Astrocyte of the spinal cord (primary cell): ENCODE data around the gene CATSPERB.

Experiments used
- DNase-seq: peaks from one replicate; pipeline ENCODE4 v3.0.0; 2011; ENCODE audit warnings: low read depth, low spot score
- H3K4me3 ChIP-seq: 2 replicates; pipeline ENCODE4 v1.5.1; 2011; ENCODE audit warnings: low read depth, mild to moderate bottlenecking, low read length, moderate library complexity
- CTCF ChIP-seq: IDR thresholded peaks from 2 replicates; pipeline ENCODE4 v1.5.1; 2012; ENCODE audit warnings: low read depth, mild to moderate bottlenecking, low read length, inconsistent platforms
- in situ Hi-C: cut with HindIII; loops from 2 replicates; pipeline ENCODE4 v1.10.0; 2017; ENCODE audit warnings: low sequenced_read_pairs

CATSPERB gene

DNA sequence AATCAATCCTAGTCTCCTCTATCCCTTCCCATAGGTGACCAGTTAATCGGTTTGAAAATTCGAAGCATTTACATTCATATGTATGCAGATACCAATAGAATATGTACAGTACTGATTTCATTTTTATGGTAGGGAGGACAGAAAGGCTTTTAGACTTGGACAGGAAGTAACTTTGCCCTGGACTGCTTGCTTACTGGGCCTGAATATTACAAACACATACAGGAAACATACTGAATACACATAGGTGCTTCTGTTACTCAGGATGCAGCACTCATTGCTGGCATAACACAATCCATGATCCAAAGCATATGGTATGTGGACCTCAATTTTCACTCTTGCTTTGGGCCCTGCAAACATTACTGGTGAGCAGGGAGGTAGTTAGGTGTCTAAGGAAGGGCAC, 71.1 kb downstream of the CATSPERB start:
- no peak for DNase-seq
- in situ Hi-C loops = no loop called here
- TF ChIP-seq CTCF = no peak
- H3K4me3 ChIP-seq = no peak overlapping the region

DNA sequence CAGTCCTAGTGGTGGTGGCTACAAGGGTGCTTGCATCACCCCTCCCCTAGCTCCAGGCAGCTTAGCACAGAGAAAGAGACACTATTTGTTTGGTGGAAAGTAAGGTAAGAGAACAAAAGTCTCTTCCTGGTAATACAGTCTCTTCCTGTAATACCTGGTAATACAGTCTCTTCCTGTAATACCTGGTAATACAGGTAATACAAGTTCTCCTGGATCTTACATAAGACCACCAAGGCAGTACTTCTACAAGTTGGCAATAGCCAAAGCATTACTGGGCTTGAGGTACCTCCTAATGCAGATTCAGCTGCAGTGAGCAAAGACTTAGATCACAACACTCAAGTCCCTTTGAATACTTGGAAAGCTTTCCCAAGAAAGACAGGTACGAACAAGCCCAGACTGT, 77.0 kb downstream of the CATSPERB start:
- TF ChIP-seq CTCF = no peak
- in situ Hi-C loops = no loop called here
- no peak for DNase-seq
- no peak overlapping the region for H3K4me3 ChIP-seq

DNA sequence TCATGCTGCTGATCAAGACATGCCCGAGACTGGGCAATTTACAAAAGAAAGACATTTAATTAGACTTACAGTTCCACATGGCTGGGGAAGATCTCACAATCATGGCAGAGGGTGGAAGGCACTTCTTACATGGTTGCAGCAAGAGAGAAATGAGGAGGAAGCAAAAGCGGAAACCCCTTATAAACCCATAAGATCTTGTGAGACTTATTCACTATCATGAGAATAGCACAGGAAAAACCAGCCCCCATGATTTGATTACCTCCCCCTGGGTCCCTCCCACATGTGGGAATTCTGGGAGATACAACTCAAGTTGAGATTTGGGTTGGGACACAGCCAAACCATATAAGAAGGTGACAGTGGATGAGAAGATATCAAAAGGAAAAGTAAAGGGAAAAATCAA, 78.4 kb downstream of the CATSPERB start:
- no peak for TF ChIP-seq CTCF
- in situ Hi-C loops = no loop called here
- no peak for DNase-seq

GRCh38 chr14:91649930-91650329, 82.0 kb downstream of the CATSPERB start:
- in situ Hi-C loops = no loop called here
- no peak overlapping the region for H3K4me3 ChIP-seq
- TF ChIP-seq CTCF = peak; percentile 35
- DNase-seq = peak; percentile 16

More for the DNA sequence above, 78.4 kb downstream of the CATSPERB start:
- no peak overlapping the region for H3K4me3 ChIP-seq

- in situ Hi-C loops = no loop called here
- no peak overlapping the region for H3K4me3 ChIP-seq
- TF ChIP-seq CTCF = no peak
- DNase-seq = no peak
Observed at GRCh38 chr14:91647856-91648255, 84.0 kb downstream of the CATSPERB start.

DNA sequence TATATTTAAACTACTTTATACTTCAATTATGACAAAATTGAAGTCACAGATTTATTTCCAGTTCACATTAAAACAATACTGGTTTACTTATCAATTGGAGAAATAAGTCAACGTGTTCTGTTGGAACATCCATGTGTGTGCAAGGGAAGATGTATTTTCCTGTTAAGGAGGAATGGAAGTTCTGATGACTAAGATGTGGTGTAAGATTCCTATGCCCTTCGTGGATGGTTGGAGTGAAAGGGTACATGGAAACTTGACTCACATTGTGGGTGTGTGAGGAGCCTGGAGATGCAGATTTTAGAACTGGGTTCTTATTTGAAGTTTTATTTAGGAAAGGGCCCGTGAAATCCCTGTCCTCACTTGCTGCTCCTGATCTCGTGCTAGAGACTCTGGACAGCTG, 95.3 kb downstream of the CATSPERB start:
- no peak for TF ChIP-seq CTCF
- no peak for DNase-seq
- in situ Hi-C loops = no loop called here

DNA sequence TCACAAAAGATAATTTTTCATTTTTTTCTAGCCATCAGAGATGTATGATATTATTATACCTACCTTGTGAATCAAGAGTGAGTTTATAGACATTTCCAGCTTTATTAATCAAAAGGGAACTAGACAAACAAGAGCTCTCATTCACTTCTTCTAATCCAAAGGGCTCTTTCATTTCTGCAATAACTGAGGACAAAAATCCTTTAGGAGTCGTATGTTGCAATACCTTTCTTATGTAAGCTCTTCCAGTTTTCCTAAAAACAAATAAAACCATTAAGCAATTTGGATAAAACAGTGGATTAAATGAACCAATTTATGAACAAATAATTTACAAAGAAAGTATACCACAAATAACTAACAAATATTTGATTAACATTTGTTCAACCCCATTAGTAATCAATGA, 107.1 kb downstream of the CATSPERB start:
- DNase-seq = no peak
- no peak for TF ChIP-seq CTCF
- in situ Hi-C loops = no loop called here
- H3K4me3 ChIP-seq = no peak overlapping the region

More for the DNA sequence above, 95.3 kb downstream of the CATSPERB start:
- no peak overlapping the region for H3K4me3 ChIP-seq
